GM12801 (cell line): ENCODE results near the gene WBP2NL.

ENCODE experiments used
- CTCF ChIP-seq: IDR thresholded peaks from one replicate; pipeline ENCODE4 v1.5.1; 2011; ENCODE audit warnings: control low read depth; ENCODE audit not compliant: insufficient read length; ENCODE audit errors: extremely low read depth

The WBP2NL gene

GRCh38 chr22:42064629-42065028, 66.0 kb downstream of the WBP2NL start:
- no peak for TF ChIP-seq CTCF

GRCh38 chr22:42065438-42066125, 67.0 kb downstream of the WBP2NL start:
- TF ChIP-seq CTCF = no peak

GRCh38 chr22:42066126-42066761, 67.7 kb downstream of the WBP2NL start:
- no peak for TF ChIP-seq CTCF

- TF ChIP-seq CTCF = no peak
These were observed 68.3 kb downstream of the WBP2NL start for GRCh38 chr22:42066937-42067336.

GRCh38 chr22:42067671-42068251, 69.2 kb downstream of the WBP2NL start:
- no peak for TF ChIP-seq CTCF

- TF ChIP-seq CTCF = no peak
These were observed 69.7 kb downstream of the WBP2NL start for GRCh38 chr22:42068291-42068690.

- TF ChIP-seq CTCF = no peak
These were observed 71.4 kb downstream of the WBP2NL start for GRCh38 chr22:42069801-42070516.
